SK-N-MC (cell line): ENCODE data around the gene SLC6A9.

Source experiments
- DNase-seq: peaks from one replicate; pipeline ENCODE4 v3.0.0-alpha.2; 2011; ENCODE audit warnings: low read depth, low spot score
- H3K27ac ChIP-seq: fragments of 200-600 bp; sonication (generic); 2 replicates; pipeline ENCODE4 v1.5.1; 2016; ENCODE audit warnings: mixed run types
- H3K36me3 ChIP-seq: fragments of 200-600 bp; sonication (generic); 2 replicates; pipeline ENCODE4 v1.6.1; 2017; ENCODE audit warnings: antibody characterized with exemption, low read length, mixed read lengths; ENCODE audit not compliant: insufficient read depth
- H3K4me3 ChIP-seq: fragments of 200-600 bp; sonication (generic); 2 replicates; pipeline ENCODE4 v1.5.1; 2016
- H3K9ac ChIP-seq: fragments of 200-600 bp; sonication (generic); 2 replicates; pipeline ENCODE4 v1.8.0; 2017; ENCODE audit warnings: mixed run types, mixed read lengths; ENCODE audit not compliant: insufficient read length
- H3K9me3 ChIP-seq: fragments of 200-600 bp; sonication (generic); 2 replicates; pipeline ENCODE4 v1.6.1; 2017; ENCODE audit warnings: low read depth, mild to moderate bottlenecking, antibody characterized with exemption, low read length, moderate library complexity, mixed read lengths
- EZH2 ChIP-seq: fragments of 200-600 bp; sonication (generic); IDR thresholded peaks from one replicate; pipeline ENCODE4 v1.6.1; 2017; ENCODE audit warnings: antibody characterized with exemption
- FOXP2 ChIP-seq: optimal IDR thresholded peaks from 2 replicates; pipeline ENCODE3; 2011; ENCODE audit warnings: mild to moderate bottlenecking, moderate library complexity; ENCODE audit not compliant: insufficient read depth; ENCODE audit errors: extremely low read length, control extremely low read depth
- POLR2AphosphoS5 ChIP-seq: IDR thresholded peaks from 2 replicates; pipeline ENCODE4 v1.6.1; 2012; ENCODE audit warnings: mild to moderate bottlenecking, low read depth, low read length, borderline replicate concordance

The SLC6A9 gene

GRCh38 chr1:44029260-44029910 lies 1.9 kb downstream of the SLC6A9 start:
- Histone ChIP-seq H3K36me3 (peaks cover 29% of the 10 kb centered on the region; the same call in 1 of the 2 replicates), H3K9ac (peak overlapping the region; percentile 86), H3K27ac (peak overlapping the region; percentile 77; the same call in 1 of the 2 replicates), H3K9me3 (no peaks in the 10 kb centered on the region), H3K4me3 (peak overlapping the region; percentile 91)
- TF ChIP-seq EZH2 (no peak), FOXP2 (no peak), POLR2AphosphoS5 (no peak)
- DNase-seq, result no peak

GRCh38 chr1:44027320-44027719 lies 3.9 kb downstream of the SLC6A9 start:
- DNase-seq, result no peak
- peaks cover 48% of the 10 kb centered on the region; the same call in 1 of the 2 replicates for H3K36me3 ChIP-seq
- no peak overlapping the region for H3K9ac ChIP-seq
- no peaks in the 10 kb centered on the region for H3K9me3 ChIP-seq
- TF ChIP-seq EZH2 (no peak), FOXP2 (no peak), POLR2AphosphoS5 (no peak)
- H3K4me3 ChIP-seq, result no peak overlapping the region
- no peak overlapping the region for H3K27ac ChIP-seq

- H3K4me3 ChIP-seq, result no peak overlapping the region
- no peak overlapping the region for H3K9ac ChIP-seq
- no peak for TF ChIP-seq EZH2
- no peak for TF ChIP-seq FOXP2
- TF ChIP-seq POLR2AphosphoS5, result no peak
- H3K36me3 ChIP-seq, result peaks cover 61% of the 10 kb centered on the region; the same call in 1 of the 2 replicates
- H3K9me3 ChIP-seq, result no peaks in the 10 kb centered on the region
- H3K27ac ChIP-seq, result no peak overlapping the region
- DNase-seq, result no peak
Observed at GRCh38 chr1:44025816-44026215, 5.4 kb downstream of the SLC6A9 start.

- Histone ChIP-seq H3K36me3 (peaks cover 69% of the 10 kb centered on the region; the same call in 1 of the 2 replicates), H3K27ac (no peak overlapping the region), H3K4me3 (no peak overlapping the region), H3K9me3 (no peaks in the 10 kb centered on the region), H3K9ac (peak overlapping the region; percentile 32)
- DNase-seq, result no peak
- no peak for TF ChIP-seq EZH2
- TF ChIP-seq POLR2AphosphoS5, result no peak
- TF ChIP-seq FOXP2, result no peak
Observed at GRCh38 chr1:44024903-44025525, 6.2 kb downstream of the SLC6A9 start.

- Histone ChIP-seq H3K9ac (no peak overlapping the region), H3K9me3 (no peaks in the 10 kb centered on the region), H3K36me3 (peaks cover 76% of the 10 kb centered on the region; the same call in 1 of the 2 replicates), H3K27ac (no peak overlapping the region), H3K4me3 (no peak overlapping the region)
- TF ChIP-seq POLR2AphosphoS5, result no peak
- TF ChIP-seq FOXP2, result no peak
- TF ChIP-seq EZH2, result no peak
- DNase-seq, result no peak
Observed at GRCh38 chr1:44024031-44024902, 7.0 kb downstream of the SLC6A9 start.

- TF ChIP-seq POLR2AphosphoS5 (no peak), EZH2 (no peak), FOXP2 (no peak)
- Histone ChIP-seq H3K27ac (no peak overlapping the region), H3K36me3 (peaks cover 73% of the 10 kb centered on the region; the same call in 1 of the 2 replicates), H3K4me3 (no peak overlapping the region), H3K9me3 (no peaks in the 10 kb centered on the region), H3K9ac (no peak overlapping the region)
- no peak for DNase-seq
Observed at GRCh38 chr1:44021581-44022321, 9.5 kb downstream of the SLC6A9 start.

DNA sequence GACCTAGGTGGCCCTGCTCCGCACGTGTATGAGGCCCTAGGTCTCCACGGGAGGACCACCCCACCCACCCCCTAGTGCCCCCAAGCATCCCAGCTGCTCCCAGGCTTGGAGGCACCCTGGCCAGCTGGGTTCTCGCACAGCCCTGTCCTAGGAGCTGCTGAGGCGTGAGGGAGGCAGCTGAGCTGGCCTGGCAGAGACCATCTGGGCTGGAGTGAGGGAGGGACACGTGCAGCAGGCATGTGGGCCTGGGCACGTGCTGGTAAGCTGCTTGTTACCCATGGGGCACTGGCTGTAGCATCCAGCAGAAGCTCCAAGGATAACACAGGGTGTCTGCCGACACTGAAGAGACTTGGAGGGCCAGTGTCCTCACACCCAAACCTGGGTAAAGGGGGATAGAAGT lies 10.1 kb downstream of the SLC6A9 start:
- Histone ChIP-seq H3K36me3 (peaks cover 69% of the 10 kb centered on the region; the same call in 1 of the 2 replicates), H3K9ac (no peak overlapping the region), H3K4me3 (no peak overlapping the region), H3K27ac (no peak overlapping the region), H3K9me3 (no peaks in the 10 kb centered on the region)
- TF ChIP-seq EZH2 (no peak), POLR2AphosphoS5 (no peak), FOXP2 (no peak)
- DNase-seq, result no peak

GRCh38 chr1:44020464-44020863 lies 10.8 kb downstream of the SLC6A9 start:
- Histone ChIP-seq H3K9ac (no peak overlapping the region), H3K36me3 (peaks cover 65% of the 10 kb centered on the region; the same call in 1 of the 2 replicates), H3K4me3 (no peak overlapping the region), H3K9me3 (no peaks in the 10 kb centered on the region), H3K27ac (no peak overlapping the region)
- DNase-seq, result no peak
- TF ChIP-seq EZH2, result no peak
- TF ChIP-seq FOXP2, result no peak
- TF ChIP-seq POLR2AphosphoS5, result no peak
